NOMO-1 (cell line): ENCODE measurements around the gene GRHPR.
"Not testable (repeated sequence)": the region's sequence is repeated elsewhere in the genome, so short reads cannot be mapped to it uniquely, and the experiment has no call there.

Source experiments
- DNase-seq, 2 experiments: peaks; one replicate each; lab custom pipeline; 2025; ENCODE audit not compliant: unreplicated experiment in 2 of 2; lab: John Stamatoyannopoulos, UW

GRHPR gene

DNA sequence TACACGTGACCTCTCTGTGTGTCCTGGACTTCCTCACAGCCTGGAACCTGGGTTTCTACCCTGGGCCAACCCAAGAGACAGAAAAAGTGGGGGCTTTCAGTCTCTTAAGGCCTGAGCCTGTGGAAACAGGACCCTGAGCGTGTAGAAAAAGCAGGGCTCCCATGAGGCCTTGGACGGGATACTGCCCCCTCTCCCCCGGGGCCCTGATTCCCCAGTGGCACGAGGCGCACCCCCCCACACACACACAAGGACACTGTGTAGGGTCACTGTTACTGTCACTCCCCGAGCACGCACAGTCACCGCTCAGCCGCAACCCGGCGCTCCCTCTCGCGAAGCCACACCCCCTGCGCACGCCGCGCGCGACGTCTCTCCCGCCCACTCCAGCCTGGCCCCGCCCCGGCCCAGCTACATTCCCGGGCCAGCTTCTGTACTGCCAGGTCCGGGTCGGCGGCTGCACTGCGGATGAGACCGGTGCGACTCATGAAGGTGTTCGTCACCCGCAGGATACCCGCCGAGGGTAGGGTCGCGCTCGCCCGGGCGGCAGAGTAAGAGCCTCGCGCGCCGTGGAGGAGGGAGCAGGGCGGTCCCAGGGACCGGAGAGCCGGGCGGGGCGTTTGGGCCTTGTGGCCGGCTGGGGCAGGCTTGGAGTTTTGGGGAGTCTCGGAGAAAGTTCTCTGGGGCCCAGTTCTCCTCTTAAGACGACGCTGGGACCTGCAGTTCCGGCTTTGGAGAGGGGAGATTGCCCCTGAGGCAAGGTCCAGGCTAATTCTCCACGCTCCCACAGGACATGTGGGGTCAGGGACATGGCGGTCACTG is at the start of gene GRHPR:
GRHPR (plus strand) TSS at position 408 of the 816 bp plus-strand sequence; CDS start at position 463, 55 bp downstream.
- peak; percentile 58 to 59 for DNase-seq

DNA sequence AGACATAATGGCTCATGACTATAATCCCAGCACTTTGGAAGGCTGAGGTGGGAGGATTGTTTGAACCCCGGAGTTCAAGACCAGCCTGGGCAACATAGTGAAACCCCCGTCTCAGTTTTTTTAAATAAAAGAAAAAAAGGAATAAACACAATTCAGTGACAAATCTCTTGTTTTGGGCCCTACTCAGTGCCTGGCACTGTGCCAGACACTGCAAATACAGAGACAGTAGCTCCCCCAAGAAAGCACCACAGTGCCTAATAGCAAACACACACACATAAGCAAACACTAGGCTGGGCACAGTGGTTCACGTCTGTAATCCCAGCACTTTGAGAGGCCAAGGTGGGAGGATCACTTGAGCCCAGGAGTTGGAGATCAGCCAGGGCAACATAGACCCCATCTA is 49.7 kb upstream of the GRHPR start:
- no peak for DNase-seq

DNA sequence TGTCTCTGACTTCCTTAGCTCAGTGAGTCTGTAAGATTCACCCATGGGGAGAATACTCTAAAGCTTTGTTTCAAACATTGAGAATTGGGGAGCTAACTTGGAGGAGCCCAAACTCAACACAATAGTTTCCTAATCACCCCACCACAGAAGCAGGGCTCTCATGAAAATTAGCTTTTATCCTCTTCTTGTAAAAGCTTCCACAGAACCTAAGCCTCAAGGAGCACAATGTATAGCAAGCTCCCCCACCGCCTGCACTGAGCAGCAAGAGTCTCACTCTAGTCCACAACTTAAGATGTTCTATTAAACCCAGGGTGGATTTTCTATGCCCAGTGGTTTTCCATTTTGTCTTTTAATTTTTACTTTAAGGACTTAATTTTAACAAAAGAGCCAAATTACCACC is 48.9 kb upstream of the GRHPR start:
- DNase-seq: no peak

DNA sequence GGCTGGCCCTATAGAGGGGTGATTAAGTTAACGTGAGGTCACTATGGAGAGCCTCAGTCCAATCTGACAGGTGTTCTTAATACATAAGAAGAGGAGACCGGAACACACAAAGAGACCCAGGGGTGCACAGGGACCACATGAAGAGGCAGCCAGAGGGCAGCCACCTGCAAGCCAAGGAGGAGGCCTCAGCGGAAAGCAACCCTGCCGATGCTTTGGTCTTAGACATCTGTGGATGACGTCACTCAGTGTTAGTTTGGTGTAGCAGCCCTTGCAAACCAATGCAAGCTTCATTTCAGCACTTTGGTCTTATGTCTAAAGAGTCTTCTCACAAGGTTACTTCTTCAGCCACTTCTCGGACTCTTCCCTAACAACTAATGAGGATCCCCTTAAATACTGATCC is 47.6 kb upstream of the GRHPR start:
- no peak for DNase-seq

DNA sequence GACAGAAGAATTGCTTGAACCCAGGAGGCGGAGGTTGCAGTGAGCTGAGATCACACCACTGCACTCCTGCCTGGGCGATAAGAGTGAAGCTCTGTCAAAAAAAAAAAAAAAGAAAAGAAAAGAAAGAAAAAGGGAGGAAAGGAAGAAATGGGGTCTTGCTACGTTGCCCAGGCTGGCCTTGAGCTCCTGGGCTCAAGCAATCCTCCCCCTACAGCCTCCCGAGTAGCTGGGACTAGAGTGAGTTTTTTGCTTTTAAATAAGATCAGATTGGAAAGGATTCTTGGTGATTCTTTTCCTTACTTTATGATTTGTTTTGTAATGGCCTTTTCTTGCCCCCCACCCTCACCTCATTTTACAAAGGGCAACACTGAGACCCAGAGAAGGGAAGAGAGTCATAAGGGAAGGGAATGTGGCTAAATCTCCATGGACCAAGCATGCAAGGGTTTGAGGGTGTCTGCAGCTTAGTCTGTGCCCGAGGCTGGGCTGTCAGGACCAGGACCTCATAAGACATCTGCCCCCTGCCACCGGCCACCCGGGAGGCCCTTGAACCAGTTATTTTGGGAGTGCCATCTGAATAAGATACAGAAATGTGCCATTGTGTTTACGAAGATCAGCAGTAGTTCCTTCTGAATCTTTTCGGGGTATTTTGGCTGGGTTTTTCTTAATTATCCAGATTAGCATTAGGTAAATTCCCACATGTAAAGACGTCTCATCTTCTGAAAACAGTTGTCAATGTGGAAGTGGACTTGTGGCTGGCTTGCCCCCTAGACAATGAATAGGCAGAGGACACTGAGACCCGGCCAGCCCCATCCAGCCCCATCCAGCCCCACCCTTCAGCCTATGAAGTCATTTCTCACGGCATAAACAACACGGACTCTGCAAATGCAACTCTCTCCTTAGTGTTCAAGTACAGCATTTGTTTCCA is 44.5 kb upstream of the GRHPR start:
- DNase-seq: no peak

DNA sequence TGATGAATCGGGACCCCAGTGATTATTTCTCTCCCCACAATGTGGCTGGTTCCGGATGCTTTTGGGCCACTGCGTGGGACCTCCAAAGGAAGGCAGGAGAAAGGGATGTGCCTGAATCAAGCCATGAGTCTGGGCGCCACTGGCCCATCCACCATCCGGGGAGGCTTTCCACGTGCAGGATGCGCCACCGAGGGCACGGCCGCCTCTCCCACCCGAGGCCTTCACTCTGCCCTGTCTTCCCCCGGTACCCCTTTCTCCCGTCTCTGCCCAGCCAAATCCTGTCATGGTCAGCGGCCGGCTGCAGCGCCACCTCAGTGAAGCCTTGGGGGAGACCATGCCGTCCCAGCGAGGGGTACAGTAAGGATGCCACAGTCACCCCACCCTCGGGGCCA is 43.9 kb upstream of the GRHPR start:
- DNase-seq: no peak

DNA sequence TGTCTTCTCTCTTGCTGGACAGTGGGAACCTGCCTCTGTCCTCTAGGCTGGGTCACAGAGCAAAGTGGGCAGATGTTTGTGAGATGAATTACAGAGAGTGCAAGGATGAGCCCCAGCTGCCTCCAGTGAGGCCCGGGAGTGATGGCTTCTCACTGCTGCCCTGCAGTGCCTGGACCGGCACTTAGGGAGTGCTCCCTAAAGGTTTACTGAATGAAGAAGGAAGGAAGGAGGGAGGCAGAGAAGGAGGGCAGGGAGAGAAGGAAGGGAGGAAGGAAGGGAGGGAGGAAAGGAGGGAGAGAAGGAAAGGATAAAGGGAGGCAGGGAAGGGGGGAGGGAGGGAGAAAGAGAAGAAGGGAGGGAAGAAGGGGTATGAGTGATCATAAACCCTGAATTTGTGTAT is 42.7 kb upstream of the GRHPR start:
- DNase-seq: no peak

DNA sequence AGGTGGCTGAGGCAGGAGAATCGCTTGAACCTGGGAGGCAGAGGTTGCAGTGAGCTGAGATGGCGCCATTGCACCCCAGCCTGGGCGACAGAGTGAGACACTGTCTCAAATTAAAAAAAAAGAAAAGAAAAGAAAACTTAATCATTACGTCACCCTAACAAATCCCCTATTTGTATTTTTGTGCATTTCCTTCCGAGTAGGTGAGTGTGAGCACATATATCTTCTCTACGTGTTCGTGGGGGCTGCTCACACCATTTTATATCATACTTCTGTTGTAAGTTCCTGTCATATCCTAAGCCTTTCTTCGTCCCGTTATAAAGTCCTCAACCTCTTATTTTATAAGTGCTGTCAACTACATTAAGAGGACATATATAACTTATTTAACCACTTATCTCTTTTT is 41.9 kb upstream of the GRHPR start:
- DNase-seq: no peak

DNA sequence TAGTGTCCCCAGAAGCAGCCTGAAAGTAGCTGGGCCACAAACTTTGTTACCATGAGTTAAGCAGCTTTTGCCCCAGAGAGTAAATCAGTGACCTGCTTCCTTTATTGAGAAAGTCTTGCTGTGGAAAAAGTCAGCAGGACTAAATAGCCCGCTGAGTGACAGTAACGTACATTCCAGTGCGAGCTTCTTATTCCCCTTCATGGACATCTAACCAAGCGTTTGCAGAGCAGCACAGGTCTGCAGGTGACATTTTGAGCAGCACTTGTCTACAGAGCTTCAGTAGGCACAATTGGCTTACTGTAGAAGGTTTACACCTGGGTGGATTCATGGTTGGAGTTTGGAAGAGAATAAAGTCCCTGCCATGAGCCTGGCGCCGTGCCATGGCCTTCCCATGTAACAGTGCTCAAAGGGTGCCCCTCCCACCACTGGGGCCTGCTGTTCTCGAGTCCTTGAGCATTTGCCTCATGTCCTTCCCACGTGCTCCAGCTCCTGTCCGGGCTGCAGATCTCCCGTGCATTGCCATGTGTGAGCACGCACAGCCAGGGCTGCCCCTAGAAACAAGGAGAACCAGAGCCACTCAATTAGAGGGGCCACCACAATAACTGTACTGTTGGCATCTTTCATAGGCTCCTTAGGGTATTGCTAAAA is 41.3 kb upstream of the GRHPR start:
- DNase-seq: no peak

DNA sequence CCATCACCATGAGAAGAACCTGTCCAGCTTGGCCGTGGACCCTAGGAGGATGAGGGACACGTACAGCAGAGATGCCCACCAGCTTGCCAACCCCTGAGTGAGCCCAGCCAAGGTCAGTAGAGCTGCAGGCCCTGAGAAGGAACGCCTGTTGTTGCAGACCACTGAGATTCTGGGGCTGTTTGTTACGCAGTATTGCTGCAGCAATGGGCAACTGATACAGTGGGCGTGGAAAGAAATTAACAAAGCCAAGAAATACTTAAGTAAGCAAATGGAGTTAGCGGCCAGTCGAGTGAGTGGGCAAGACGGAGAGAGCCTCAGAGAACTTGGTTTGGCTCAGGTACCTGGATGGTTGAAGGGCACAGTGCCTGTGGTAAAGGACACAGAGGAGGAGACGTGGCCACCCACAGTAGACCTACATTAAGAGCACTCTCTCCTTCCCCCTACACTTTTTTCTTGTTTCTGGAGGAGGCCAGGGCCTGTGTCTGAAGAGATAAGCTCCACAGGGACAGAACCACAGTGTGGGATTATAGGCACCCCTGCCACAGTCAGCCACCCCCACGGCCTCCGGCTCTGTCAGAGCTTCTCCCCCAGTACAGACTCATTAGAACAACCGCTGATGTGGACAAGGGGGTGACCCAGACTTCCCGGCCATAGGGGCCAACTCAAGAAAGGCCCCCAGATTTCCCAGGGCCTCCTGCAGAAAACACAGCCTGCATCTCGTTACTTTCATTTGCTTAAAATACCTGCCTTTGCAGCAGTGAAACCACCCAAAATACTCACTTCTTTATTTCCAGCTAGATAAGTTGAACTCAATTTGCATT is 40.1 kb upstream of the GRHPR start:
- no peak for DNase-seq

DNA sequence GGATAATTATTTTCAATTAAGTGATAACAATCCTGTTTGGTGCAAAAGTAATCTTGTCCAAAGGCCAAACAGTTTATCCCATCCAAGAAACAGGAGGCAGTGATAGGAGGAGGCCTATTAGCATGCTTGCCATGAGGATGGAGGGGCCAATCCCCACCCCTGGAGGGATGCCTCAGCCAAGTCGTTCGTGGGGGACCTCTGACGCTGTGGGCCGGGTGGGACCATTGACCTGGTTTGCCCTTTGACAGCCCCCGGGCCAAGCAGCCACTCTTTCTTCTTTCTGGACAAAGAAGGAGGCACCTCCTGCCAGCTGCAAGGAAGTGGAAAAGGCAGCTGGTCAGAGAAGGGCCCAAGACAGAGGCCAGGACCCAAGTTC is 39.5 kb upstream of the GRHPR start:
- DNase-seq: no peak

DNA sequence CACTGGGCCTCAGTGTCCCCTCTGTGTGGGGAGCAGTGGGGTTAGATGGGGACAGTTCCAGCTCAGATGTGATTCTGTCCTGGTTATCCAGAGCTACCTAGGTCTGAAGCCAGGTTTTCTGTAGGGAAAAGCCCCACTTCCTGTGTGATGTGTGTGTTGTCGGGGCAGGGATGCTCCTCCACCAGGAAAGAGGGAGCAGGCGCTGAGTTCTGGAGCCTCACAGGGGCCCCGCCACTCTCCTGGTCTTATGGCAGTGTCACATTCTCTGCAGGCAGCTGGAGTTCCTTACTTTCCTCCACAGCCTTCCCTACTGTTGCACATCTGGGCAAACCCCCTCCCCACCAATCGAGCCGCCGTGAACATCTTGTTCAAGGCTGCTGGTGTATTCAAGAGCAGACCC is 39.1 kb upstream of the GRHPR start:
- no peak for DNase-seq

DNA sequence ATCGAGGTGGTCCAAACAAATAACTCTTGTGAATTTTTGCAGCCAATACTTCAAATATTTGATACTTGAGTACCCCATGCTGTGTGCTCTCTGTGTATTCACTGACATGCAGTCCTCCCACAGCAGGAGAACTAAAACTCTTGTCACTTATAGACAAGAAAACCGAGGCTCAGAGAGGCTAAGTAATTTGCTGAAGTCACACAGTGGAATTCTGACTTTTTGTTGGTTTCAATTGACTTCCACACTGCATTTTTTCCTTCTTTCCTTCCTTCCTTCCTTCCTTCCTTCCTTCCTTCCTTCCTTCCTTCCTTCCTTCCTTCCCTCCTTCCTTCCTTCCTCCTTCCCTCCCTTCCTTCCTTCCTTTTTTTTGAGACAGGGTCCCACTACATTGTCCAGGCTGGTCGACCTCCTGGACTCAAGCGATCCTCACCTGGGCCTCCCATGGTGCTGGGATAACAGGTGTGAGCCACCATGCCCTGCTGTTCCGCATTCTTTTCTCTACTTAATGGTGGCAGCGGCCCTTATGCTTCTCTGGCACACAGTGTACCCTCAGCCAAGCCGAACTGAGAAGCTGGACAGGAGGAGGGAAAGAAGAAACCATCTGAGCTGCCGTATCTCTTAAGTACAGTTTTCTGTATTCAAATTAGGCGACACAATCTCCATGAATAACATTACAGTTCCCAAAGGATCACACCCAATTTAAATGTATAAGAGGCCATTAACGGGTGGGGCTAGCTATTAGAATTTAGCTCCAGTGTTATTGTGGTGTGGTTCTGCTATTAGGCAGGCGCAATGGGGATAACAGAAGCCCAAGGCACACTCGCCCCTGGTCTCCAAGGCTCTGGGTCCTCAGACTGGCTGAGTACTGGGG is 38.4 kb upstream of the GRHPR start:
- DNase-seq: no peak

DNA sequence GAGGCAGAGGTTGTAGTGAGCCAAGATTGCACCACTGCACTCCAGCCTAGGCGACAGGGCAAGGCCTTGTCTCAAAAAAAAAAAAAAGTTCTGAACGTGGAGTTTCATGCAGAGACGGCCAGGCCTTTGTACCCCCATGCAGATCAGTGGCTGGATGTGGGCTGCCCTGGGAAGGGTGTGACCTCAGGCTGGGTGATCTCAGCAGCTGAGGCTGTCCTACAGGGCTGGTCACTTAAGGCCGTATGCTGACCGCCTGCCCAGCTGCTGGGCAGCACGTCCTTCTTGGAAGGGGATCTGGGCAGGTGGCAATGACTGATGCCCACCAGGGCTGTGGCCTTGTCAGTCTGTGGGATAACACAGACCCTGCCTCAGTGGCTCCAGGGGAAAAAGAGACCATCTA is 37.2 kb upstream of the GRHPR start:
- no peak for DNase-seq

DNA sequence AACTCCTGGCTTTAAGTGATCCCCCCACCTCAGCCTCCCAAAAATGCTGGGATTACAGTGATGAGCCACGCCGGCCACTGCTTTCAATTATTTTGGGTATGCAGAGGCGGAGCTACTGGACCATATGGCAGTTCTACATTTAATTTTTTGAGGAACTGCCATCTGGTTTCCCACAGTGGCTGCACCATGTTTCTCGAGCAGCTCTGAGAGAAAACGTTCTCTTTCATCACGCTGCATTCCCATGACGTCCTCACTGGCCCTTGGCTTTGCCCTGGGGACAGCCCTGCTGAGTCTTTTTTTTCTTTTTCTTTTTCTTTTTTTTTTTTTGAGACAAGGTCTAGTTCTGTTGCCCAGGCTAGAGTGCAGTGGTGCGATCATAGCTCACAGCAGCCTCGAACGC is 35.5 kb upstream of the GRHPR start:
- DNase-seq: no peak

DNA sequence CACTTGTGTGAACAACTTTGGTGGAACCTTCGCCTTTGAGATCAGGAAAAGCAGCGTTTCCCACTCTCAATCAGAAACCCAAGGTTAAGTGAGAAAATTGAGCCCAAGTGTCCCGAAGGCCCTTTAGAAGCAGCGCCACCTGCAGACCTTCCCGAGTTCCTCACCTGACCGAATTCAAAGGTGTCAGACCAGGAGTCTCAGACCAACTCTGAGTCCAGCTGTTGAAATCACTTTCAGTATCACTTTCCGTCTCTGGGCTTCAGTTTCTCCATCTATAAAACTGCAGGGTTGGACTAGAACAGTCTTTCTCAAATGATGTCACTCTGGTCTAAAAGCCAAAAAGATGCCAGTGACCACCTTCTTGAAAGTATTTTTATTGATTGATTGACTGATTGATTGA is 31.7 kb upstream of the GRHPR start:
- peak in 1 of 2 experiments; percentile 1 for DNase-seq

DNA sequence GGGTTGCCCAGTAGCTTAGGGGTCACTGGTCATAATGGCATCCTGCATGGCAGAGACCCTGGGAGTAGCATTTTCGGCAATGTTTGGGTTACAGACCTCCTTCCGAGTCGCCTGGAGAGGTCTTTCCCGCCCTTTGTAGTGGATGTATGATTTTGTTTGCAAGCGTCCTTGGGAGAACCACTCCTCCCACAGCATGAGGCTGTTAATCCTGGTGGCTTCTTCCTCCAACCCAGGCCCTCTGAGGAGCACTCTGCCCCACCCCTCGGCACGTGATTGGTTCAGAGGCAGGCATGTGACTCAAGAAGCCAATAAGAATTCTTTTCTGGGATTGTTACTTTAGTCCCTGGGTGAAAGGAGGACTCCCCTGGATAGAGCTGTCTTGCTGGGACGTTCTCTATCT is 30.2 kb upstream of the GRHPR start:
- no peak for DNase-seq

DNA sequence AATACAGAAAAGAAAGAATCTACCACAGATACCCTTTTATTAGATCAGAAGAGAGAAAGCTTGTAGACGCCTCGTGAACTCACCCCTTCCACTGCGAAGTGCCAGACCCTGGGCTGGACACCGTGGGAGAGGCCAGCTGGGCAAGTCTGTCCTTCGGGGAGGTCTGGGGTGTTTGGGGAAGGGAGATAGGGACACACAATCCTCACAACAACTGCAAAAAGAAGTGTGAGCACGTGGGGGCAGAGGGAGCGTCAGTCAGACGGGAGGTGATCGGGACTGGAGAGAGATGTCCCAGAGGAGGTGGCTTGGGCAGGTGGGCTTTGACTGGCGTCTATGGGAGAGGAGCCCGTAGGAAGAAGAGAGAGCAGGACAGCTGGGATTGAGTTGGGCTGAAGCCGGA is 27.3 kb upstream of the GRHPR start:
- DNase-seq: no peak

DNA sequence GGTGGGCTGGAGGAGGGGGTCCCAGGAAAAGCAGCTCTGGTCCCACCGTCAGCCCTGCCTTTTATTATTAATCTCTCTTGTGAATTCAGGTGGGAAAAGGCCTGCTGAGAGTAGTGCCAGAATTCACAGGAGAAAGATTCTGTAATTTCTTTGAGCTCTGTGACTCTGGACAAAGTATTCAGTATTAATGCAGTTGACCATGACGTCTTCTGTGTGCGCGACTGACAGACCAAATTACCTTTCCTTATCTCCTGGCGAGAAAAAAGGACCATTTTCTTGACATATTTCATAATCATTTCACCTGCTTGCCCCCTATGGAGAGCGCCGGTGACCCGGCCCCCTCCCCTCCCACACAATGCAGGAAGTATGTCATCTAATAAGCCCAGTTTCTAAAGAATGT is 26.8 kb upstream of the GRHPR start:
- DNase-seq: no peak

DNA sequence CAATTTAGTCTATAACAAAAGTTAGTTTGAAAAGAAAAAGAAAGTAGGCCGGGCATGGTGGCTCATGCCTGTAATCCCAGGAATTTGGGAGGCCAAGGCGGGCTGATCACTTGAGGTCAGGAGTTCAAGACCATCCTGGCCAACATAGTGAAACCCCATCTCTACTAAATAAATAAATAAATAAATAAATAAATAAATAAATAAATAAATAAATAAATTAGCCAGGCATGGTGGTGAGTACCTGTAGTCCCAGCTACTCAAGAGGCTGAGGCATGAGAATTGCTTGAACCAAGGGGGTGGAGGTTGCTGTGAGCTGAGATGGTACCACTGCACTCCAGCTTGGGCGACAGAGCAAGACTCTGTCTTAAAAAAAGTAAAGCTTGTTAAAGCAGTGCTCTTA is 24.5 kb upstream of the GRHPR start:
- not testable (repeated sequence) for DNase-seq
